Measurements from ENCODE around the gene BANP. TPM values are rescaled to one million over a fixed set of nuclear protein-coding genes. Genes with fewer than 3 reads are reported as not detected.
"Not testable (repeated sequence)": the region's sequence is repeated elsewhere in the genome, so short reads cannot be mapped to it uniquely, and the experiment has no call there.

Gene BANP
- polyA plus RNA-seq, 3 donors from 2014 or later, result 6.3 to 19.4 (median 10.2) TPM

GRCh38 chr16:88014954-88015805 is 63.9 kb downstream of the BANP start:
- H3K4me3 Mint-ChIP-seq, result no peak overlapping the region
- peaks cover 0 to 15% (median under 1%) of the 10 kb centered on the region in 3 donors for H3K36me3 Mint-ChIP-seq
- no peak for DNase-seq
- H3K27me3 Mint-ChIP-seq (ENCODE audit: low read depth in 3 of 3), result peaks cover 0 to 1% (median 0%) of the 10 kb centered on the region in 3 donors
- H3K27ac Mint-ChIP-seq, result peak overlapping the region in 3 of 6 donors; percentile 53 to 74 (median 66)
- H3K9me3 Mint-ChIP-seq, result no peaks in the 10 kb centered on the region
- peaks cover 6 to 11% of the 10 kb centered on the region in 2 donors for H3K4me1 Mint-ChIP-seq

- no peak for DNase-seq
- Mint-ChIP-seq H3K36me3 (peaks cover 0 to 17% (median 0%) of the 10 kb centered on the region in 3 donors), H3K4me1 (peaks cover 6 to 12% of the 10 kb centered on the region in 2 donors), H3K4me3 (no peak overlapping the region), H3K27ac (no peak overlapping the region), H3K9me3 (no peaks in the 10 kb centered on the region), H3K27me3 (ENCODE audit: low read depth in 3 of 3) (peaks cover 0 to 3% (median 1%) of the 10 kb centered on the region in 3 donors)
Measured at GRCh38 chr16:88015806-88016140, 64.5 kb downstream of the BANP start.

GRCh38 chr16:88016386-88016785 is 65.2 kb downstream of the BANP start:
- DNase-seq; H3K27ac Mint-ChIP-seq; H3K27me3 Mint-ChIP-seq (ENCODE audit: low read depth in 3 of 3); H3K4me3 Mint-ChIP-seq; H3K9me3 Mint-ChIP-seq: not testable (repeated sequence)
- Mint-ChIP-seq H3K36me3 (peaks cover 0 to 17% (median 0%) of the 10 kb centered on the region in 3 donors), H3K4me1 (peaks cover 6 to 12% of the 10 kb centered on the region in 2 donors)

- H3K36me3 Mint-ChIP-seq, result peaks cover 0 to 17% (median 0%) of the 10 kb centered on the region in 3 donors
- H3K4me3 Mint-ChIP-seq, result no peak overlapping the region
- no peaks in the 10 kb centered on the region for H3K9me3 Mint-ChIP-seq
- peaks cover 6 to 12% of the 10 kb centered on the region in 2 donors for H3K4me1 Mint-ChIP-seq
- peaks cover 0 to 3% (median 1%) of the 10 kb centered on the region in 3 donors for H3K27me3 Mint-ChIP-seq (ENCODE audit: low read depth in 3 of 3)
- H3K27ac Mint-ChIP-seq, result no peak overlapping the region
- no peak for DNase-seq
Measured at GRCh38 chr16:88016964-88017363, 65.7 kb downstream of the BANP start.

- peaks cover 6 to 13% of the 10 kb centered on the region in 2 donors for H3K4me1 Mint-ChIP-seq
- H3K27ac Mint-ChIP-seq, result no peak overlapping the region
- no peaks in the 10 kb centered on the region for H3K9me3 Mint-ChIP-seq
- no peak overlapping the region for H3K4me3 Mint-ChIP-seq
- DNase-seq, result no peak
- peaks cover 0 to 3% (median 1%) of the 10 kb centered on the region in 3 donors for H3K27me3 Mint-ChIP-seq (ENCODE audit: low read depth in 3 of 3)
- peaks cover 0 to 12% (median 0%) of the 10 kb centered on the region in 3 donors for H3K36me3 Mint-ChIP-seq
Measured at GRCh38 chr16:88017587-88018101, 66.4 kb downstream of the BANP start.

- not testable (repeated sequence) for H3K4me3 Mint-ChIP-seq; H3K27me3 Mint-ChIP-seq (ENCODE audit: low read depth in 3 of 3); H3K27ac Mint-ChIP-seq; DNase-seq; H3K9me3 Mint-ChIP-seq; H3K36me3 Mint-ChIP-seq
- H3K4me1 Mint-ChIP-seq, result peaks cover 5 to 12% of the 10 kb centered on the region in 2 donors
Measured at GRCh38 chr16:88018382-88018781, 67.1 kb downstream of the BANP start.

- not testable (repeated sequence) for DNase-seq, H3K27ac Mint-ChIP-seq
Measured at GRCh38 chr16:88019041-88019820, 68.0 kb downstream of the BANP start.

GRCh38 chr16:88019821-88020515 is 68.7 kb downstream of the BANP start:
- Mint-ChIP-seq H3K36me3 (peaks cover 0 to 4% (median 0%) of the 10 kb centered on the region in 3 donors), H3K4me1 (peaks cover 0 to 10% of the 10 kb centered on the region in 2 donors), H3K9me3 (no peaks in the 10 kb centered on the region), H3K27ac (peak overlapping the region in 1 of 6 donors; percentile 60), H3K27me3 (ENCODE audit: low read depth in 3 of 3) (peaks cover 0 to 3% (median 0%) of the 10 kb centered on the region in 3 donors), H3K4me3 (no peak overlapping the region)
- DNase-seq, result no peak

More at GRCh38 chr16:88019041-88019820, 68.0 kb downstream of the BANP start:
- not testable (repeated sequence) for H3K36me3 Mint-ChIP-seq; H3K4me1 Mint-ChIP-seq; H3K4me3 Mint-ChIP-seq; H3K27me3 Mint-ChIP-seq (ENCODE audit: low read depth in 3 of 3); H3K9me3 Mint-ChIP-seq

- DNase-seq, result no peak
- Mint-ChIP-seq H3K4me3 (no peak overlapping the region), H3K27me3 (ENCODE audit: low read depth in 3 of 3) (peaks cover 0 to 5% (median 0%) of the 10 kb centered on the region in 3 donors), H3K27ac (peak overlapping the region in 1 of 6 donors; percentile 60), H3K36me3 (peaks cover 0 to 5% (median 0%) of the 10 kb centered on the region in 3 donors), H3K4me1 (peaks cover 0 to 12% of the 10 kb centered on the region in 2 donors), H3K9me3 (no peaks in the 10 kb centered on the region)
Measured at GRCh38 chr16:88020516-88020885, 69.3 kb downstream of the BANP start.

GRCh38 chr16:88021041-88021970 is 70.1 kb downstream of the BANP start:
- H3K27ac Mint-ChIP-seq; H3K36me3 Mint-ChIP-seq; H3K27me3 Mint-ChIP-seq (ENCODE audit: low read depth in 3 of 3); H3K9me3 Mint-ChIP-seq; H3K4me3 Mint-ChIP-seq; DNase-seq: not testable (repeated sequence)
- H3K4me1 Mint-ChIP-seq, result peaks cover 0 to 12% of the 10 kb centered on the region in 2 donors

GRCh38 chr16:88022076-88023042 is 71.1 kb downstream of the BANP start:
- peaks cover 4 to 7% (median 4%) of the 10 kb centered on the region in 3 donors for H3K36me3 Mint-ChIP-seq
- peaks cover 0 to 12% of the 10 kb centered on the region in 2 donors for H3K4me1 Mint-ChIP-seq
- no peak overlapping the region for H3K4me3 Mint-ChIP-seq
- H3K27me3 Mint-ChIP-seq (ENCODE audit: low read depth in 3 of 3), result peaks cover 0 to 9% (median 0%) of the 10 kb centered on the region in 3 donors
- no peak overlapping the region for H3K27ac Mint-ChIP-seq
- no peaks in the 10 kb centered on the region for H3K9me3 Mint-ChIP-seq
- DNase-seq, result no peak

GRCh38 chr16:88023366-88023765 is 72.1 kb downstream of the BANP start:
- peaks cover 4 to 7% (median 4%) of the 10 kb centered on the region in 3 donors for H3K36me3 Mint-ChIP-seq
- H3K4me1 Mint-ChIP-seq, result peaks cover 0 to 12% of the 10 kb centered on the region in 2 donors
- peak overlapping the region in 2 of 6 donors; percentile 5 to 45 for H3K27ac Mint-ChIP-seq
- H3K9me3 Mint-ChIP-seq, result no peaks in the 10 kb centered on the region
- no peak for DNase-seq
- peaks cover 0 to 9% (median 0%) of the 10 kb centered on the region in 3 donors for H3K27me3 Mint-ChIP-seq (ENCODE audit: low read depth in 3 of 3)
- no peak overlapping the region for H3K4me3 Mint-ChIP-seq
